Coronary artery (tissue), 2 donors: ENCODE results near the gene ATIC.

Experiments used
- DNase-seq: peaks from one replicate; pipeline ENCODE4 v3.0.0-alpha.2; 2017; ENCODE audit warnings: low spot score
- H3K27ac ChIP-seq, 2 donors: fragments of 200-600 bp; sonication (generic); one replicate each; pipeline ENCODE4 v1.5.1; 2016 to 2019
- H3K4me3 ChIP-seq: fragments of 200-600 bp; sonication (generic); 2 replicates; pipeline ENCODE4 v1.5.1; 2016; ENCODE audit warnings: mild to moderate bottlenecking, moderate library complexity
- CTCF ChIP-seq: fragments of 200-600 bp; sonication (generic); IDR thresholded peaks from one replicate; pipeline ENCODE4 v1.5.1; 2019; ENCODE audit warnings: antibody characterized with exemption

The ATIC gene

GRCh38 chr2:215380699-215381098 lies 68.8 kb downstream of the ATIC start:
- Histone ChIP-seq H3K4me3 (no peak overlapping the region), H3K27ac (no peak overlapping the region)
- DNase-seq, result no peak
- TF ChIP-seq CTCF, result no peak

DNA sequence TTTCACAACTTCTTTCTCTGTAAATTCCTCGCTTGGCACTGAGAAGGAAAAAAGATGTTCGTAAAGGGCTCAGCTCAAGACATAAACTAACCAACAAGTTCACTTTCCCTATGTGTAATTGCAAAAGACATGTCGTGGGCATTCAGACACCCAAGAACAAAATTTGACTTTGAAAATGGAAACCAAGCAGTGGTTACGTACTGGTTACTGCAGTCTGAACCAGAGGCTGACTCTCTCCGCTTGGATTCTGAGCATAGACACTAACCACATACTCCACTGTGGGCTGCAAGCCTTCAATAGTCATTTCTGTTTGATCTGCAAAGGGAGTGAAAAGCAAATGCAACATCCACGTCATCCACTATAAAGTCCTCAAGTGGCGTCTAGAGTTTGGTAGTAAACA lies 70.2 kb downstream of the ATIC start:
- TF ChIP-seq CTCF, result no peak
- no peak for DNase-seq
- Histone ChIP-seq H3K4me3 (no peak overlapping the region), H3K27ac (no peak overlapping the region)

DNA sequence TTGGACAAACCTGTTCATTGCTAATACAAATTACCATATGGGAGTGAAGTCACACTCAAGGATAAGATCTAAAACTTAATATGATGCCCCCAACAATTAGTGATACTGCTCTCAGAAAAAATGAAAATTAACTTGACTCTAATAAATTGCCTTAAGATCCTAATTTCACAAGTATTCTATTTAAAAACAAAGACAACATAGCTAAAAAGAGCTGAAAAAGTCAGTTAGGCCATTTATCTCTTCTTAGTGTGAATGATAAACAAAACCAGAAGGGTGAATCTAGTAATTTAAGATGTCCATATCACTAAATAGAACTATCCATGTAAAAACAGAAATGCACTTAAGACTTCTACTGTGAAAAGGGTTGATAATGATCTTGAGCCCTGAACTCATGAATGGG lies 70.6 kb downstream of the ATIC start:
- Histone ChIP-seq H3K27ac (no peak overlapping the region), H3K4me3 (no peak overlapping the region)
- TF ChIP-seq CTCF, result no peak
- DNase-seq, result no peak

- no peak overlapping the region for H3K27ac ChIP-seq
These were observed 71.9 kb downstream of the ATIC start for GRCh38 chr2:215383652-215384279.

DNA sequence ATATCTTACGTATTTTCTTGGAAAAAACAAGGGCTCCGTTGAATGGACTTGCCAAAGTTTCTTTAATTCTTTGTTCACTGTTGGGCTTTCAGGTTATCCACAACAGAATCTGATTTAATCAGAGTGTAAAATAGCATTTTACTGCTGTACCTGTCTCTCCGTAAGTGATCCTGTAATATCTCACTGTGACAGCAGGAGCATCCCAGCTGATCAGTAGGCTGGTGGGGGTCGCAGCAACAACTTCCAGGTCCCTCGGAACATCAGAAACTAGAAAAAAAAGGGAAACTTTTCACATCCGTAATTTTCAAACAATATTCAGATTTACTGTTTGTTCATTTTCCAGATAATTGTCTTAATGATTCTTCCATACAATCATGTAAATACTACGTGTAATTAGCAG lies 72.9 kb downstream of the ATIC start:
- Histone ChIP-seq H3K4me3 (no peak overlapping the region), H3K27ac (no peak overlapping the region)
- no peak for TF ChIP-seq CTCF
- no peak for DNase-seq

More at GRCh38 chr2:215383652-215384279, 71.9 kb downstream of the ATIC start:
- TF ChIP-seq CTCF, result no peak
- no peak for DNase-seq
- no peak overlapping the region for H3K4me3 ChIP-seq

GRCh38 chr2:215386566-215386965 lies 74.7 kb downstream of the ATIC start:
- TF ChIP-seq CTCF, result no peak
- Histone ChIP-seq H3K27ac (no peak overlapping the region), H3K4me3 (no peak overlapping the region)
- no peak for DNase-seq

DNA sequence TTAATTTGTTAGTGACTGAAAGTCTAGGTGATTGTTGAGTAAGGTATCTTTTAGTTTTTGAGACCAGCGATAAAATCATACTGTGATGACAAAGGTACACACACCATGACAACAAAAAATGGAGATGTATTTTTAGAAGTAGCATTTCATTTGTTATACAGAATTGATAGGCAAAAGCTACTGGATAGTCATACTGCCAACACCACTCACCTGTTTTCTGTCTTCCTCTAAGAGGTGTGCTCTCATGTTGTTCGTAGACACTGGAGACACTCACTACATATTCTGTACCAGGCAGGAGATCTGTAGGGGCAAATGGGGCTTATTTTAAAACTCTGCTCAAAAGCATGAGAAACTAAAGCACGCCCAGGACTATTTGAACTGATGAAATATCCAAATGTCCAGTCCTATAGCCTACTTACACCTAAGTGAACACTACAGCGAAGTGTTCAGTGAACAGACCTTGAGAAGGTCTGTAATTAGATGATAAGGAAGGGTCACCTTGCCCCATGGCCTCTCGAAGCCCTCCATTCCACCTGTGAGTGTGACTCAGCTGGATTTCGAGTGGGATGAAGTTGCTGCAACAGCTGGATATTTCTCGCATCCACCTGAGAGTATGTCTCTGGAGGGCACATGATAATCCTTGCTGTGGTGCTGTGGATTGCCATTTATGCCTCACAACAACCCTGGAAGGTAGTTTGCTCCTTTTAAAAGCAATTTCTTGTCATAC lies 76.3 kb downstream of the ATIC start:
- Histone ChIP-seq H3K4me3 (no peak overlapping the region), H3K27ac (no peak overlapping the region)
- no peak for DNase-seq
- no peak for TF ChIP-seq CTCF
